C4-2B (cell line): ENCODE results near the gene PLEKHS1.

ENCODE experiments used
- H3K27ac ChIP-seq: fragments of 450-650 bp; 2 replicates; pipeline ENCODE4 v1.5.1; 2017
- CTCF ChIP-seq: fragments of 450-650 bp; conservative IDR thresholded peaks from 2 replicates; pipeline ENCODE4 v1.5.1; 2017; ENCODE audit warnings: mild to moderate bottlenecking
- ZFX ChIP-seq: fragments of 450-650 bp; IDR thresholded peaks from 2 replicates; pipeline ENCODE4 v1.6.1; 2017

PLEKHS1 gene

GRCh38 chr10:113742466-113742865 is 9.0 kb upstream of the PLEKHS1 start:
- no peak for TF ChIP-seq CTCF
- TF ChIP-seq ZFX = no peak

GRCh38 chr10:113743594-113743993 is 7.9 kb upstream of the PLEKHS1 start:
- no peak overlapping the region for H3K27ac ChIP-seq
- TF ChIP-seq CTCF = no peak
- TF ChIP-seq ZFX = no peak

More at GRCh38 chr10:113742466-113742865, 9.0 kb upstream of the PLEKHS1 start:
- H3K27ac ChIP-seq = no peak overlapping the region

GRCh38 chr10:113745374-113745773 is 6.1 kb upstream of the PLEKHS1 start:
- TF ChIP-seq ZFX (no peak), CTCF (no peak)
- no peak overlapping the region for H3K27ac ChIP-seq

GRCh38 chr10:113746217-113746957 is 5.1 kb upstream of the PLEKHS1 start:
- H3K27ac ChIP-seq = no peak overlapping the region; the same call in 1 of the 2 replicates
- TF ChIP-seq ZFX = no peak
- TF ChIP-seq CTCF = no peak

- no peak for TF ChIP-seq CTCF
- no peak for TF ChIP-seq ZFX
Measured at GRCh38 chr10:113752553-113752952, 1.1 kb downstream of the PLEKHS1 start.

GRCh38 chr10:113753020-113753692 is 1.7 kb downstream of the PLEKHS1 start:
- peak overlapping the region; percentile 68 for H3K27ac ChIP-seq
- TF ChIP-seq CTCF = no peak
- no peak for TF ChIP-seq ZFX

More at GRCh38 chr10:113752553-113752952, 1.1 kb downstream of the PLEKHS1 start:
- H3K27ac ChIP-seq = peak overlapping the region; percentile 68

GRCh38 chr10:113754125-113754524 is 2.6 kb downstream of the PLEKHS1 start:
- TF ChIP-seq ZFX (no peak), CTCF (no peak)
- H3K27ac ChIP-seq = peak overlapping the region; percentile 5; the same call in 1 of the 2 replicates
